Gastrocnemius medialis (tissue), 4 donors: ENCODE measurements around the gene DPYSL5. TPM values are rescaled to one million over a fixed set of nuclear protein-coding genes. Genes with fewer than 3 reads are reported as not detected.

Experiments used
- ATAC-seq, 2 donors: fragments of 150-250 bp; one replicate each; pipeline ENCODE4 v1.9.1; 2016
- DNase-seq, 2 donors: peaks; one replicate each; pipeline ENCODE4 v3.0.0-alpha.2; 2019
- H3K27ac ChIP-seq, 4 donors: fragments of 200-600 bp; sonication (generic); 1 replicate in 1 of 4; 2 replicates in 3 of 4; pipeline ENCODE4 v1.5.1; 2016 to 2018; ENCODE audit warnings: mild to moderate bottlenecking in 2 of 4, moderate library complexity in 1 of 4
- H3K27me3 ChIP-seq, 3 donors: fragments of 200-600 bp; sonication (generic) in 2 of 3; 1 replicate in 1 of 3; 2 replicates in 2 of 3; pipeline versions ENCODE4 v1.5.1 to v1.6.0; 2016 to 2019; ENCODE audit warnings: mild to moderate bottlenecking in 1 of 3, moderate library complexity in 1 of 3
- H3K36me3 ChIP-seq, 2 donors: fragments of 200-600 bp; sonication (generic) in 1 of 2; one replicate each; pipeline ENCODE4 v1.5.1; 2017 to 2018
- H3K4me1 ChIP-seq, 2 donors: fragments of 200-600 bp; sonication (generic) in 1 of 2; one replicate each; pipeline ENCODE4 v1.5.1; 2016 to 2017; ENCODE audit warnings: mild to moderate bottlenecking in 2 of 2
- H3K4me3 ChIP-seq, 4 donors: fragments of 200-600 bp; sonication (generic) in 3 of 4; 1 replicate in 1 of 4; 2 replicates in 3 of 4; pipeline ENCODE4 v1.5.1; 2016 to 2019; ENCODE audit warnings: mild to moderate bottlenecking in 2 of 4
- H3K9me3 ChIP-seq, 3 donors: fragments of 200-600 bp; sonication (generic) in 2 of 3; 1 replicate in 1 of 3; 2 replicates in 2 of 3; pipeline ENCODE4 v1.5.1; 2016 to 2019
- CTCF ChIP-seq, 5 experiments: fragments of 450-650 bp in 3 of 5; fragments of 200-600 bp in 2 of 5; sonication (generic) in 2 of 5; IDR thresholded peaks in 4 of 5; conservative IDR thresholded peaks in 1 of 5; 1 replicate in 4 of 5; 2 replicates in 1 of 5; pipeline ENCODE4 v1.5.1; 2016 to 2019; ENCODE audit warnings: antibody characterized with exemption in 5 of 5, mild to moderate bottlenecking in 3 of 5, moderate library complexity in 3 of 5
- POLR2A ChIP-seq, 2 donors: fragments of 450-650 bp; IDR thresholded peaks; one replicate each; pipeline ENCODE4 v1.6.1; 2017; ENCODE audit warnings: antibody characterized with exemption in 2 of 2, mild to moderate bottlenecking in 2 of 2, moderate library complexity in 2 of 2
- in situ Hi-C, 4 donors: fragments of 200-750 bp; cut with MboI; loops; one replicate each; pipeline versions ENCODE4 v1.15.0 to v1.8.0; 2017; ENCODE audit warnings: low sequenced_read_pairs in 4 of 4
- intact Hi-C: fragments of 100-400 bp; cut with DNase I; formaldehyde crosslinking; loops from one replicate; pipeline ENCODE4 v1.15.1; 2023; ENCODE audit warnings: low total_unique reads
- total RNA-seq, 4 donors: library from RNA; depleted of rRNA; stranded (reverse); fragments of >200 nt; gene quantifications; one replicate each; pipeline versions ENCODE4 v1.1.0 to v1.2.3, GENCODE V29; 2016

The DPYSL5 gene
- total RNA-seq, 4 donors from 2014 or later = not detected

DNA sequence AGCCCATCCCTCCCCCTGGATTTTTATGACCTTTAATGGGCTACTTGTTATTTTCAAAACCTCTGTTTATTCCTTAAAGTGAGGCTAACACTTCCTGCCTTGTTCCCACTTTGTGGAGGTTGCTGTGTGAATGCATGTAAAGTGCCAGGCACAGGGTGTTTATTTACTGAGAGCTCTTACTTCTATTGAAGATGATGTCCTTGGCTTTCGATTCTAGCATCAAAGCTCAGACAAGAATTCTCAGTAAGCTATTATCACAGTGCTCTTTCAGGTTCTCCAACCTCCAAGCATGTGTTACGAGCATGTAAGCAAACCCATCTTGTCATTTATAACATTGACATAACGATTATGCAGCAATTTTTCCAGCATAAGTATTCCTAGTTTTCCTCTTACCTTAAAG lies 44.2 kb downstream of the DPYSL5 start:
- no peak for TF ChIP-seq CTCF (IDR thresholded peaks at IDR 0.05 in 4 of 5, conservative IDR thresholded peaks at IDR 0.05 in 1 of 5)
- TF ChIP-seq POLR2A (IDR thresholded peaks at IDR 0.05) = no peak
- Histone ChIP-seq H3K9me3 (no peaks in the 10 kb centered on the region), H3K27ac (no peak overlapping the region), H3K4me1 (no peaks in the 10 kb centered on the region), H3K4me3 (no peak overlapping the region), H3K36me3 (no peaks in the 10 kb centered on the region), H3K27me3 (no peaks in the 10 kb centered on the region)
- ATAC-seq = no peak
- intact Hi-C loops = no loop called here
- in situ Hi-C loops = no loop called here
- no peak for DNase-seq

DNA sequence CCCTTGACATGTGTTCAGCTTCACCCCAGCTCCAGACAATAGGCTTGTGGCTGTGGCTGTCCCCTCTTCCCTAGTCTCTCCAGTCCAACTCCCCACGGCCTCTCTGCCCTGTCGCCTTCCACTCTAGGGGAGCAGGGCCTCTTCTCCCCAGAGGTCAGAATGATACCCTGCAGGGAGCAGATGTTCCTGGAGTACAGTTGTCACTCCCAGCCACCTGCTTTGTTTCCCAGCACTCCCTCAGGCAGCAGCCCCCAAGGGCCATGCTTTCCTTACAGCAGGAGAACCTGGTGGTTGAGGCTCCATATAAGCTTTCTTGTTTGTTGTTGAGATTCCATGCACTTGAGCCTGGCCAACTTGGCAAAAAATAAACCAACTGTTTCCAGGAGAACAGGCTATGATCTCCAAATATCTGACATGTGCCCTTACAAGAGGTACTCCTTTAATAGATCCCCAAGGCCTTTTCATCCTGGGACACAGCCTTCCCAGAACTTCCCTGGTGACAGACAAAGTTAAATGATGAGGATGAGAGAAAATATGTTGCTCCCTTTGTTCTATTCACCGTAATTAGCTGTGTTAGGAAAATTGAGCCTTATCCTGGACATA lies 45.1 kb downstream of the DPYSL5 start:
- Histone ChIP-seq H3K27me3 (no peaks in the 10 kb centered on the region), H3K4me3 (no peak overlapping the region), H3K36me3 (no peaks in the 10 kb centered on the region), H3K27ac (no peak overlapping the region), H3K9me3 (no peaks in the 10 kb centered on the region), H3K4me1 (no peaks in the 10 kb centered on the region)
- no peak for DNase-seq
- no peak for ATAC-seq
- intact Hi-C loops = no loop called here
- no peak for TF ChIP-seq POLR2A (IDR thresholded peaks at IDR 0.05)
- TF ChIP-seq CTCF (IDR thresholded peaks at IDR 0.05 in 4 of 5, conservative IDR thresholded peaks at IDR 0.05 in 1 of 5) = no peak
- in situ Hi-C loops = no loop called here

DNA sequence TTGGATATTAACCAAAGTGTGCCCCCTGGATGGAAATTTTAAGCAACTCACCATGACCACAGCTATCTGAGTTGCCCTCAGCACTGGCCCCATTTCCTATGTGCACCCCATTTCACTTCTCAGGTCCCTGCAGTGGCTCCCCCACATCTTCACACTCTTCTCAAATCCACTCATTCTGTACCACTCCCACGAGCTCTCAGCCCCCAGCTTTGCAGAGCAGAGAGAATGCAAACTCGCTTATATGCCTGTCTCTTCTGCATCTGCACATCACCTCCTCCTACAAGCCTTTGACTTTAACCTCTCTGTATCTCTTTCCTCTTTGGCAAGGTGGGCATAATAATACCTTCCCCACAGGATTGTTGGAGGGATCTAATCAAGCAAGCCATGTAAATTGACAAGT lies 46.2 kb downstream of the DPYSL5 start:
- Histone ChIP-seq H3K4me1 (no peaks in the 10 kb centered on the region), H3K9me3 (no peaks in the 10 kb centered on the region), H3K27ac (no peak overlapping the region), H3K36me3 (no peaks in the 10 kb centered on the region), H3K4me3 (no peak overlapping the region), H3K27me3 (no peaks in the 10 kb centered on the region)
- ATAC-seq = no peak
- TF ChIP-seq POLR2A (IDR thresholded peaks at IDR 0.05) (no peak), CTCF (IDR thresholded peaks at IDR 0.05 in 4 of 5, conservative IDR thresholded peaks at IDR 0.05 in 1 of 5) (no peak)
- DNase-seq = no peak
- in situ Hi-C loops (no loop called here), intact Hi-C loops (no loop called here)

- intact Hi-C loops (no loop called here), in situ Hi-C loops (no loop called here)
- H3K27me3 ChIP-seq = no peaks in the 10 kb centered on the region
- H3K27ac ChIP-seq = no peak overlapping the region
- ATAC-seq = no peak
- DNase-seq = no peak
- no peak overlapping the region for H3K4me3 ChIP-seq
- H3K9me3 ChIP-seq = no peaks in the 10 kb centered on the region
- H3K36me3 ChIP-seq = no peaks in the 10 kb centered on the region
- TF ChIP-seq CTCF (IDR thresholded peaks at IDR 0.05 in 4 of 5, conservative IDR thresholded peaks at IDR 0.05 in 1 of 5) (no peak), POLR2A (IDR thresholded peaks at IDR 0.05) (no peak)
- no peaks in the 10 kb centered on the region for H3K4me1 ChIP-seq
These were observed 50.0 kb downstream of the DPYSL5 start for GRCh38 chr2:26897807-26898479.
